H1 (cell line): ENCODE results near the gene PSMC3. TPM values are rescaled to one million over a fixed set of nuclear protein-coding genes. Genes with fewer than 3 reads are reported as not detected.

Source experiments
- CTCF ChIA-PET: fragments of 300-600 bp; sonication (Branson Sonifier 250); formaldehyde crosslinking; loops from one replicate; lab custom pipeline; 2021; ENCODE audit not compliant: partially characterized antibody; lab: Charles Lee
- POLR2A ChIA-PET: fragments of 300-600 bp; sonication (Branson Sonifier 250); formaldehyde crosslinking; loops from one replicate; lab custom pipeline; 2021; ENCODE audit warnings: inconsistent platforms; ENCODE audit not compliant: partially characterized antibody; lab: Charles Lee
- DNase-seq, 2 experiments: peaks; one replicate each; pipeline versions ENCODE4 v3.0.0 to v3.0.0-alpha.2; 2010 to 2022; ENCODE audit warnings: low spot score in 2 of 2, low read depth in 1 of 2, mixed read lengths in 1 of 2
- FAIRE-seq: peaks from 2 replicates; lab custom pipeline; 2011; peaks lifted over from hg19 to GRCh38; lab: Jason Lieb, UNC
- H2AFZ ChIP-seq: 2 replicates; pipeline ENCODE4 v1.8.1; 2012; ENCODE audit warnings: low read length, inconsistent platforms
- H2AK5ac ChIP-seq: 2 replicates; pipeline ENCODE4 v1.6.1; 2013; ENCODE audit warnings: low read depth, low read length
- H2BK120ac ChIP-seq: replicated peaks from 2 replicates; pipeline ENCODE3; 2013; ENCODE audit warnings: low read depth, low read length, inconsistent platforms
- H2BK12ac ChIP-seq: 2 replicates; pipeline ENCODE4 v1.6.1; 2013; ENCODE audit warnings: low read depth, low read length
- H2BK15ac ChIP-seq: 2 replicates; pipeline ENCODE4 v1.6.1; 2013; ENCODE audit warnings: low read length
- H2BK20ac ChIP-seq: 2 replicates; pipeline ENCODE4 v1.6.1; 2013; ENCODE audit warnings: low read length
- H2BK5ac ChIP-seq: 2 replicates; pipeline ENCODE4 v1.6.1; 2013; ENCODE audit warnings: low read depth, low read length
- H3K14ac ChIP-seq: 2 replicates; pipeline ENCODE4 v1.6.1; 2013; ENCODE audit warnings: inconsistent platforms; ENCODE audit not compliant: insufficient read length
- H3K18ac ChIP-seq: 2 replicates; pipeline ENCODE4 v1.6.1; 2013; ENCODE audit warnings: low read length; ENCODE audit errors: extremely low read depth
- H3K23ac ChIP-seq: 2 replicates; pipeline ENCODE4 v1.6.1; 2013; ENCODE audit warnings: inconsistent platforms; ENCODE audit not compliant: insufficient read length
- H3K23me2 ChIP-seq: 2 replicates; pipeline ENCODE4 v1.6.1; 2013; ENCODE audit warnings: low read depth, low read length
- H3K27ac ChIP-seq: 2 replicates; pipeline ENCODE4 v1.6.1; 2011; ENCODE audit warnings: low read depth, low read length, inconsistent platforms
- H3K27me3 ChIP-seq, 4 experiments: replicated peaks in 1 of 4; 1 replicate in 1 of 4; 2 replicates in 3 of 4; pipeline versions ENCODE4 v1.6.1 to v1.8.1; 2011 to 2013; ENCODE audit warnings: low read length in 3 of 4, mild to moderate bottlenecking in 3 of 4, inconsistent platforms in 2 of 4, mixed read lengths in 2 of 4, moderate library complexity in 1 of 4; ENCODE audit not compliant: control insufficient read depth in 3 of 4, insufficient read depth in 3 of 4; ENCODE audit errors: extremely low read depth in 1 of 4
- H3K36me3 ChIP-seq, 4 experiments: 2 replicates each; pipeline versions ENCODE4 v1.6.1 to v1.8.1; 2011 to 2013; ENCODE audit warnings: mild to moderate bottlenecking in 4 of 4, low read length in 3 of 4, moderate library complexity in 2 of 4, control low read depth in 1 of 4, inconsistent platforms in 1 of 4; ENCODE audit not compliant: insufficient read depth in 4 of 4, control insufficient read depth in 2 of 4
- H3K4ac ChIP-seq: replicated peaks from 2 replicates; pipeline ENCODE3; 2013; ENCODE audit warnings: low read length, low read depth, mixed read lengths, inconsistent platforms; ENCODE audit not compliant: insufficient read length
- H3K4me1 ChIP-seq, 4 experiments: replicated peaks in 1 of 4; 1 replicate in 1 of 4; 2 replicates in 3 of 4; pipeline versions ENCODE4 v1.6.1 to v1.8.1; 2011 to 2013; ENCODE audit warnings: low read length in 3 of 4, inconsistent platforms in 2 of 4, mixed read lengths in 1 of 4; ENCODE audit not compliant: insufficient read depth in 4 of 4, control insufficient read depth in 3 of 4
- H3K4me2 ChIP-seq, 2 experiments: 2 replicates each; pipeline versions ENCODE4 v1.6.1 to v1.8.1; 2011 to 2013; ENCODE audit warnings: low read depth in 2 of 2, low read length in 2 of 2, control low read depth in 1 of 2, inconsistent platforms in 1 of 2, mild to moderate bottlenecking in 1 of 2; ENCODE audit not compliant: insufficient read depth in 1 of 2
- H3K4me3 ChIP-seq, 4 experiments: fragments of 200-600, 300-600 bp in 1 of 4; sonication (generic), shearing (Covaris generic), sonication (Bioruptor Twin) in 1 of 4; 2 replicates each; pipeline versions ENCODE4 v1.5.1 to v1.8.1; 2011 to 2016; ENCODE audit warnings: low read length in 4 of 4, low read depth in 3 of 4, control low read depth in 2 of 4, inconsistent platforms in 2 of 4, mild to moderate bottlenecking in 2 of 4, mixed read lengths in 1 of 4, moderate library complexity in 1 of 4; ENCODE audit not compliant: insufficient read depth in 2 of 4; ENCODE audit errors: extremely low read depth in 1 of 4
- H3K56ac ChIP-seq: replicated peaks from 2 replicates; pipeline ENCODE3; 2013; ENCODE audit warnings: low read depth, mild to moderate bottlenecking, mixed read lengths, low read length, inconsistent platforms; ENCODE audit not compliant: insufficient read length
- H3K79me1 ChIP-seq: 2 replicates; pipeline ENCODE4 v1.6.1; 2013; ENCODE audit warnings: low read depth, low read length, control low read depth
- H3K79me2 ChIP-seq, 2 experiments: 2 replicates each; pipeline versions ENCODE4 v1.6.1 to v1.8.1; 2012 to 2013; ENCODE audit warnings: low read length in 2 of 2, mild to moderate bottlenecking in 2 of 2, inconsistent platforms in 1 of 2; ENCODE audit not compliant: insufficient read depth in 2 of 2, control insufficient read depth in 1 of 2
- H3K9ac ChIP-seq, 4 experiments: replicated peaks in 1 of 4; 1 replicate in 1 of 4; 2 replicates in 3 of 4; pipeline versions ENCODE4 v1.6.1 to v1.8.1; 2011 to 2013; ENCODE audit warnings: low read depth in 3 of 4, low read length in 3 of 4, control low read depth in 2 of 4, mild to moderate bottlenecking in 2 of 4, moderate library complexity in 2 of 4, inconsistent platforms in 1 of 4; ENCODE audit errors: extremely low read depth in 1 of 4
- H3K9me3 ChIP-seq, 2 experiments: 2 replicates each; pipeline versions ENCODE4 v1.6.1 to v1.8.1; 2012 to 2013; ENCODE audit warnings: mild to moderate bottlenecking in 2 of 2, moderate library complexity in 2 of 2, control low read depth in 1 of 2, inconsistent platforms in 1 of 2, low read depth in 1 of 2, low read length in 1 of 2, mixed read lengths in 1 of 2; ENCODE audit not compliant: insufficient read depth in 2 of 2
- H4K20me1 ChIP-seq, 2 experiments: replicated peaks in 1 of 2; 2 replicates each; pipeline versions ENCODE3 to v1.8.1; 2011 to 2013; ENCODE audit warnings: inconsistent platforms in 2 of 2, low read length in 2 of 2, mild to moderate bottlenecking in 1 of 2; ENCODE audit not compliant: insufficient read depth in 2 of 2, control insufficient read depth in 1 of 2
- H4K5ac ChIP-seq: 2 replicates; pipeline ENCODE4 v1.6.1; 2013; ENCODE audit warnings: low read length, low read depth, mixed read lengths, inconsistent platforms; ENCODE audit not compliant: insufficient read length
- H4K8ac ChIP-seq: 2 replicates; pipeline ENCODE4 v1.8.0; 2013; ENCODE audit warnings: mild to moderate bottlenecking, moderate library complexity, low read length, inconsistent platforms; ENCODE audit not compliant: insufficient read depth; ENCODE audit errors: extremely low read depth
- H4K91ac ChIP-seq: replicated peaks from 2 replicates; pipeline ENCODE3; 2013; ENCODE audit warnings: low read length, mixed read lengths, inconsistent platforms; ENCODE audit not compliant: insufficient read length
- EP300 ChIP-seq, 2 experiments: IDR thresholded peaks; 1 replicate in 1 of 2; 2 replicates in 1 of 2; pipeline ENCODE4 v1.6.1; 2011 to 2012; ENCODE audit warnings: low read depth in 2 of 2, low read length in 2 of 2, mild to moderate bottlenecking in 2 of 2, borderline replicate concordance in 1 of 2, inconsistent platforms in 1 of 2, moderate library complexity in 1 of 2
- JUND ChIP-seq: IDR thresholded peaks from 2 replicates; pipeline ENCODE4 v1.6.1; 2011; ENCODE audit warnings: mild to moderate bottlenecking, improper control_type of control experiment, low read length
- KDM1A ChIP-seq: fragments of 200-600, 300-600 bp; sonication (generic); IDR thresholded peaks from 2 replicates; pipeline ENCODE4 v1.7.1; 2016; ENCODE audit warnings: mild to moderate bottlenecking, low read length, borderline replicate concordance
- KDM5A ChIP-seq: fragments of 200-600 bp; IDR thresholded peaks from 2 replicates; pipeline ENCODE4 v1.7.1; 2012; ENCODE audit warnings: mild to moderate bottlenecking, low read length, inconsistent platforms, mixed read lengths
- RBBP5 ChIP-seq: IDR thresholded peaks from 2 replicates; pipeline ENCODE4 v1.7.1; 2012; ENCODE audit warnings: low read depth, mild to moderate bottlenecking, inconsistent platforms, low read length, moderate library complexity, borderline replicate concordance
- SRF ChIP-seq: IDR thresholded peaks from 2 replicates; pipeline ENCODE4 v1.6.1; 2011; ENCODE audit warnings: mild to moderate bottlenecking, low read depth, low read length, moderate library complexity
- YY1 ChIP-seq: IDR thresholded peaks from 2 replicates; pipeline ENCODE4 v1.6.1; 2011; ENCODE audit warnings: low read depth, mild to moderate bottlenecking, low read length
- WGBS, 2 experiments: shearing (Covaris generic) in 1 of 2; methylation state at CpG; one replicate each; pipeline versions ENCODE4 v1.1.6 to v1.1.7; 2013 to 2015; ENCODE audit warnings: low lambda C conversion rate in 2 of 2, mixed read lengths in 2 of 2, inconsistent platforms in 1 of 2, low coverage in 1 of 2, missing lambda C conversion rate in 1 of 2; ENCODE audit not compliant: insufficient replicate concordance in 2 of 2, insufficient coverage in 1 of 2, insufficient read length in 1 of 2; ENCODE audit errors: extremely low coverage in 1 of 2, missing lambda C conversion rate in 1 of 2; 5-methylcytosine and 5-hydroxymethylcytosine counted together
- polyA plus RNA-seq, 7 experiments: library from polyadenylated mRNA; depleted of rRNA in 3 of 7; stranded (reverse) in 5 of 7; unstranded in 2 of 7; fragments of >200 nt in 5 of 7; fragments of 200-250 nt in 2 of 7; gene quantifications; 1 replicate in 5 of 7; 2 replicates in 1 of 7; 4 replicates in 1 of 7; pipeline versions ENCODE4 v1.2.1 to v1.2.3, GENCODE V29; 2011 to 2013; ENCODE audit warnings: missing spikeins in 2 of 7, mixed read lengths in 2 of 7
- total RNA-seq: library from RNA; stranded (reverse); fragmentation: NEBNext Ultra II Directional; extraction: Animal tissue kit (Norgen Biotek cat#: 25700); gene quantifications from 2 replicates; pipeline ENCODE4 v1.2.1, GENCODE V29; 2021

Gene PSMC3
- total and polyA plus RNA-seq, 2 of the 8 experiments (the other 6 are each of a cell fraction or from before 2014, with no cell fraction given): 105 to 160 TPM

- Histone ChIP-seq H3K79me1 (no peaks in the 10 kb centered on the region), H3K23me2 (no peaks in the 10 kb centered on the region), H2AK5ac (no peak overlapping the region), H3K79me2 (no peaks in the 10 kb centered on the region), H3K14ac (no peak overlapping the region), H3K9me3 (no peaks in the 10 kb centered on the region), H2BK12ac (no peak overlapping the region), H3K23ac (no peak overlapping the region), H3K27ac (no peak overlapping the region), H2BK15ac (no peak overlapping the region), H3K4ac (no peak overlapping the region), H3K56ac (no peak overlapping the region), H3K4me1 (no peaks in the 10 kb centered on the region), H4K20me1 (no peaks in the 10 kb centered on the region), H4K5ac (no peak overlapping the region), H3K4me2 (no peak overlapping the region), H3K27me3 (no peaks in the 10 kb centered on the region), H3K4me3 (no peak overlapping the region), H3K36me3 (no peaks in the 10 kb centered on the region), H2BK120ac (no peak overlapping the region), H2AFZ (no peak overlapping the region), H2BK5ac (no peak overlapping the region), H2BK20ac (no peak overlapping the region), H4K91ac (no peak overlapping the region), H3K9ac (no peak overlapping the region), H4K8ac (no peak overlapping the region), H3K18ac (no peak overlapping the region)
- TF ChIP-seq JUND: no peak
- TF ChIP-seq EP300 (IDR thresholded peaks at IDR 0.05; ENCODE audit: borderline replicate concordance in 1 of 2, low read depth in 2 of 2, low read length in 2 of 2): no peak
- TF ChIP-seq KDM1A: no peak
- no peak for TF ChIP-seq RBBP5
- TF ChIP-seq YY1: no peak
- no peak for TF ChIP-seq SRF
- no peak for TF ChIP-seq KDM5A
- WGBS, 2 experiments: 91% methylated on average over 3 of the region's 3 CpGs; no CpG with 5 or more reads in 1 of the 2 experiments
- ChIA-PET POLR2A (interaction anchor here (1.0 to 2.5 kb wide), 3 partner anchors 11 to 21 kb away, joined by 3 to 11 read pairs (median 5); partner anchors contain the start of gene PSMC3), CTCF (interaction anchor here (1.5 kb wide), 1 partner anchor 24 kb away, joined by 5 read pairs; no protein-coding TSS in a partner anchor)
- DNase-seq (no peak), FAIRE-seq (no peak)
Measured at GRCh38 chr11:47436726-47437125, 10.5 kb upstream of the PSMC3 start.
